Measurements from ENCODE around the gene FCRL3.

- TF ChIP-seq ZNF224 (CRISPR knock-in tag; IDR thresholded peaks at IDR 0.05) = no peak
- TF ChIP-seq YY1 (IDR thresholded peaks at IDR 0.05; ENCODE audit: insufficient read depth, insufficient replicate concordance, low read depth, low read length) = no peak
- TF ChIP-seq ZNF280B (CRISPR knock-in tag; IDR thresholded peaks at IDR 0.05; ENCODE audit: borderline replicate concordance) = no peak
- no peak for TF ChIP-seq EZH2 (conservative IDR thresholded peaks at IDR 0.05; ENCODE audit: low read depth, low read length)
Observed at GRCh38 chr1:157653494-157653873, 47.1 kb downstream of the FCRL3 start.

All from HepG2 (cell line).